Vagina (tissue), 2 donors: ENCODE data around the gene SIK2.

Experiments used
- CTCF ChIP-seq, 3 experiments: fragments of 450-650 bp in 2 of 3; fragments of 200-600 bp in 1 of 3; sonication (generic) in 1 of 3; IDR thresholded peaks; one replicate each; pipeline ENCODE4 v1.5.1; 2017 to 2019; ENCODE audit warnings: antibody characterized with exemption in 3 of 3, mild to moderate bottlenecking in 2 of 3, moderate library complexity in 2 of 3
- POLR2AphosphoS5 ChIP-seq, 2 donors: sonication (generic); formaldehyde crosslinking; IDR thresholded peaks; one replicate each; pipeline ENCODE4 v1.9.0; 2017; ENCODE audit warnings: antibody characterized with exemption in 2 of 2, mild to moderate bottlenecking in 2 of 2, low read depth in 1 of 2; ENCODE audit not compliant: insufficient read depth in 1 of 2

- no peak for TF ChIP-seq POLR2AphosphoS5 (IDR thresholded peaks at IDR 0.05; ENCODE audit: insufficient read depth in 1 of 2, low read depth in 1 of 2)
- no peak for TF ChIP-seq CTCF (IDR thresholded peaks at IDR 0.05)
Measured at GRCh38 chr11:111571829-111572501, 30.3 kb upstream of the SIK2 start.
